Mesothelial cell of epicardium (in vitro differentiated cells): ENCODE results near the gene ARHGAP19. TPM values are rescaled to one million over a fixed set of nuclear protein-coding genes. Genes with fewer than 3 reads are reported as not detected.
A peak's percentile ranks its signal among the peaks of the same experiment; 100 is the strongest.

ENCODE experiments used
- DNase-seq, 2 experiments: peaks; one replicate each; pipeline ENCODE4 v3.0.0; 2021; ENCODE audit warnings: low spot score in 2 of 2; ENCODE audit not compliant: unreplicated experiment in 2 of 2
- H3K27ac Mint-ChIP-seq: 2 replicates; pipeline ENCODE4 v1.8.0; 2021; ENCODE audit warnings: mixed read lengths
- H3K27me3 Mint-ChIP-seq: 2 replicates; pipeline ENCODE4 v1.8.0; 2021; ENCODE audit warnings: low read depth, mixed read lengths
- H3K36me3 Mint-ChIP-seq: 2 replicates; pipeline ENCODE4 v1.8.0; 2021; ENCODE audit warnings: mixed read lengths
- H3K4me1 Mint-ChIP-seq: 2 replicates; pipeline ENCODE4 v1.8.0; 2021; ENCODE audit warnings: mixed read lengths
- H3K4me3 Mint-ChIP-seq: 2 replicates; pipeline ENCODE4 v1.8.0; 2021; ENCODE audit warnings: mild to moderate bottlenecking, moderate library complexity, mixed read lengths
- H3K9me3 Mint-ChIP-seq: 2 replicates; pipeline ENCODE4 v1.8.0; 2021; ENCODE audit warnings: mixed read lengths
- total RNA-seq: library from RNA; stranded (reverse); gene quantifications from 3 replicates; pipeline ENCODE4 v1.2.1, GENCODE V29; 2021
- TF ChIP-seq, protein P1 (sequence below): fragments of 200-600 bp; sonication (generic); IDR thresholded peaks from one replicate; pipeline ENCODE4 v1.5.0; 2021; ENCODE audit warnings: antibody characterized with exemption; ENCODE audit not compliant: unreplicated experiment

Gene ARHGAP19
- total RNA-seq, 1 donor from 2014 or later, result 22.6 TPM

DNA sequence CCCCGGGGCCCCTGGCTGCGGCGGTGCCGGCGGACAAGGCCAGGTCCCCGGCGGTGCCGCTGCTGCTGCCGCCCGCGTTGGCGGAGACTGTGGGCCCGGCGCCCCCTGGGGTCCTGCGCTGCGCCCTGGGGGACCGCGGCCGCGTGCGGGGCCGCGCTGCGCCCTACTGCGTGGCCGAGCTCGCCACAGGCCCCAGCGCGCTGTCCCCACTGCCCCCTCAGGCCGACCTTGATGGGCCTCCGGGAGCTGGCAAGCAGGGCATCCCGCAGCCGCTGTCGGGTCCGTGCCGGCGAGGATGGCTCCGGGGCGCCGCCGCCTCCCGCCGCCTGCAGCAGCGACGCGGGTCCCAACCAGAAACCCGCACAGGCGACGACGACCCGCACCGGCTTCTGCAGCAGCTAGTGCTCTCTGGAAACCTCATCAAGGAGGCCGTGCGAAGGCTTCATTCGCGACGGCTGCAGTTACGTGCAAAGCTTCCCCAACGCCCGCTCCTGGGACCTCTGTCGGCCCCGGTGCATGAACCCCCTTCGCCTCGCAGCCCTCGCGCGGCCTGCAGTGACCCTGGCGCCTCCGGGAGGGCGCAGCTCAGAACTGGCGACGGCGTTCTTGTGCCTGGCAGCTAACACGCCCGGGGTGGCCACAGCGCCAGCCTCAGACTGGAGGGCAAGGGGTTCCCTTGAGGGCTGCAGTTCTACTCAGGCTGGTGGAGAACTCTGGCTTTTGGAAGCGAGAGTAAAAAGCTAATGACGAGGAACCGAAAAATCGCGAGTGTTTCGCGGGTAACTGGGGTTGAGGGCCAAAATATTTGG is 27.4 kb upstream of the ARHGAP19 start:
- TF ChIP-seq, protein P1, sequence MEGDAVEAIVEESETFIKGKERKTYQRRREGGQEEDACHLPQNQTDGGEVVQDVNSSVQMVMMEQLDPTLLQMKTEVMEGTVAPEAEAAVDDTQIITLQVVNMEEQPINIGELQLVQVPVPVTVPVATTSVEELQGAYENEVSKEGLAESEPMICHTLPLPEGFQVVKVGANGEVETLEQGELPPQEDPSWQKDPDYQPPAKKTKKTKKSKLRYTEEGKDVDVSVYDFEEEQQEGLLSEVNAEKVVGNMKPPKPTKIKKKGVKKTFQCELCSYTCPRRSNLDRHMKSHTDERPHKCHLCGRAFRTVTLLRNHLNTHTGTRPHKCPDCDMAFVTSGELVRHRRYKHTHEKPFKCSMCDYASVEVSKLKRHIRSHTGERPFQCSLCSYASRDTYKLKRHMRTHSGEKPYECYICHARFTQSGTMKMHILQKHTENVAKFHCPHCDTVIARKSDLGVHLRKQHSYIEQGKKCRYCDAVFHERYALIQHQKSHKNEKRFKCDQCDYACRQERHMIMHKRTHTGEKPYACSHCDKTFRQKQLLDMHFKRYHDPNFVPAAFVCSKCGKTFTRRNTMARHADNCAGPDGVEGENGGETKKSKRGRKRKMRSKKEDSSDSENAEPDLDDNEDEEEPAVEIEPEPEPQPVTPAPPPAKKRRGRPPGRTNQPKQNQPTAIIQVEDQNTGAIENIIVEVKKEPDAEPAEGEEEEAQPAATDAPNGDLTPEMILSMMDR, result no peak
- DNase-seq, result peak in 1 of 2 experiments; percentile 48
- Mint-ChIP-seq H3K27ac (no peak overlapping the region), H3K4me3 (peak overlapping the region; percentile 68), H3K27me3 (peaks cover 47% of the 10 kb centered on the region), H3K36me3 (no peaks in the 10 kb centered on the region), H3K4me1 (peaks cover 19% of the 10 kb centered on the region), H3K9me3 (no peaks in the 10 kb centered on the region)

DNA sequence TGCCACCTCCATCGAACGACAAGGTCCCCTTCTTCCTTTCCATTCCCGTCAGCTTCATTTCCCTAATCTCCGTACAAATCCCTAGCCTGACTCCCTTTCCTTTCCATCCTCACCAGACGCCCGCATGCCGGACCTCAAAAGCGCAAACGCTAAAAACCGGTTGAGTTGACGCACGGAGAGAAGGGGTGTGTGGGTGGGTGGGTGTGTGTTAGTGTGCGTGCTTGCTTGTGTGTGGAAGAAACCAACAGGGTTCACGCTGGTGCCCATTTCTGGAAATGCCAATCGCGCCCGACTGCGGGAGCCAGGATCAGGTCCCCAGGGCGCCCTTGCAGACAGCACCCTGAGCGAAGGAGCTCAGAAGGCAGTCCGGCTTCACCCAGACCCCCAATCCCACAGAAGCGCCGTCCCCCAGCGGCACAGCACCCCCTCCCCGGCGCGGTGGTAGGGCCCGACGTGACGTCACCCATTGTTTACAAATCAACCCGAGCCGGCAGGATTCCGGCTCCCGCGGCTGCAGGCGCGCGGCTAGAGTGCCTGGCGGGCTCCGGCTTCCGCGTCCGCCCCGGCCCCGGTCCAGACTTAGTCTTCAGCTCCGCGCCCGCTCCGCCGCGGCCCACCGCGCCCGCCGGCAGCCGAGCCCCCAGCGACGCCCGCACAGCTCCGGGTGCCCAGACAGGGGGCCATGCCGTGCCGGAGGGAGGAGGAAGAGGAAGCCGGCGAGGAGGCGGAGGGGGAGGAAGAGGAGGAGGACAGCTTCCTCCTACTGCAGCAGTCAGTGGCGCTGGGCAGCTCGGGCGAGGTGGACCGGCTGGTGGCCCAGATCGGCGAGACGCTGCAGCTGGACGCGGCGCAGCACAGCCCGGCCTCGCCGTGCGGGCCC is 26.6 kb upstream of the ARHGAP19 start, which contains the start of gene FRAT1:
TSS of gene FRAT1 (plus strand) at position 500 of the 880 bp plus-strand sequence. CDS start at position 683, 183 bp downstream.
- Mint-ChIP-seq H3K4me1 (peaks cover 19% of the 10 kb centered on the region), H3K9me3 (no peaks in the 10 kb centered on the region), H3K4me3 (peak within 1 kb of the TSS; percentile 94), H3K27me3 (peaks cover 47% of the 10 kb centered on the region), H3K27ac (peak within 1 kb of the TSS; percentile 100), H3K36me3 (no peaks in the 10 kb centered on the region)
- peak; percentile 84 to 94 for DNase-seq
- TF ChIP-seq, protein P1, result no peak

DNA sequence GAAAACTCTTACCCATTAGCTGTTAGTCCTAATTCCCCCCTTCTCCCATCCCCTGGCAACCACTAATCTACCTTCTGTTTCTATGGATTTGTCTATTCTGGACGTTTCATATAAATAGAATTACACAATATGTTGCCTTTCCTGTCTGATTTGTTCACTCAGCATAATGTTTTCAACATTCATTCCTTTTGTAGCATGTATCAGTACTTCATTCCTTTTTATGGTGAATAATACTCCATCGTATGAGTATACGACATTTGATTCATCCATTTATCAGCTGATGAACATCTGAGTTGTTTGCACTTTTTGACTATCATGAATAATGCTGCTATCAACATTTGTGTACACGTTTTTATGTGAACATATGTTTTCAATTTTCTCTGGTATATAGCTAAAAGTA is 22.2 kb upstream of the ARHGAP19 start:
- TF ChIP-seq, protein P1, result no peak
- no peak overlapping the region for H3K27ac Mint-ChIP-seq
- DNase-seq, result no peak
- no peaks in the 10 kb centered on the region for H3K9me3 Mint-ChIP-seq
- peaks cover 4% of the 10 kb centered on the region for H3K4me1 Mint-ChIP-seq
- H3K27me3 Mint-ChIP-seq, result peaks cover 11% of the 10 kb centered on the region
- no peak overlapping the region for H3K4me3 Mint-ChIP-seq
- no peaks in the 10 kb centered on the region for H3K36me3 Mint-ChIP-seq

GRCh38 chr10:97312897-97313296 is 20.5 kb upstream of the ARHGAP19 start:
- no peak overlapping the region for H3K4me3 Mint-ChIP-seq
- peaks cover 7% of the 10 kb centered on the region for H3K27me3 Mint-ChIP-seq
- no peaks in the 10 kb centered on the region for H3K36me3 Mint-ChIP-seq

DNA sequence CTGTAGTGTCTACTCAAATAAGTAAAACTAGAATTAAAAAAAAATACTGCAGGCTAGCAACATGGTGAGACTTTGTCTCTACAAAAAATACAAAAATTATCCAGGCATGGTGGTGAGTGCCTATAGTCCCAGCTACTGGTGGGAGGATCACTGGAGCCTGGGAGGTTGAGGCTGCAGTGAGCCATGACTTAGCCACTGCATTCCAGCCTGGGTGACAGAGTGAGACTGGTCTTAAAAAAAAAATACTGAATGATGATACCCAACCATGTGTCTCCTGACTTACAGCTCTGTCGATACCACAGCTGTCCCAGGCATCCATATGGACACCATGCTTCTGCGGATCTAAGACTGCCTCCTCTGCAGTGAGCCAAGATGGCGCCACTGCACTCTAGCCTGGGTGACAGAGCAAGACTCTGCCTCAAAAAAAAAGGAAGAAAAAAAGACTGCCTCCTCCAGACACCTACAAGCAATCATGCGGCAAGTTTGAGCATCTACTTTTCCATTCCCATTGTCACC is 18.7 kb upstream of the ARHGAP19 start:
- H3K36me3 Mint-ChIP-seq, result no peaks in the 10 kb centered on the region
- H3K4me1 Mint-ChIP-seq, result no peaks in the 10 kb centered on the region
- H3K4me3 Mint-ChIP-seq, result no peak overlapping the region
- no peak overlapping the region for H3K27ac Mint-ChIP-seq
- TF ChIP-seq, protein P1, result no peak
- no peaks in the 10 kb centered on the region for H3K9me3 Mint-ChIP-seq
- H3K27me3 Mint-ChIP-seq, result no peaks in the 10 kb centered on the region
- no peak for DNase-seq

More at GRCh38 chr10:97312897-97313296, 20.5 kb upstream of the ARHGAP19 start:
- Mint-ChIP-seq H3K27ac (no peak overlapping the region), H3K9me3 (no peaks in the 10 kb centered on the region), H3K4me1 (no peaks in the 10 kb centered on the region)
- DNase-seq, result no peak
- TF ChIP-seq, protein P1, result no peak
